Caco-2 (cell line): ENCODE results near the gene LDLRAD4. TPM values are rescaled to one million over a fixed set of nuclear protein-coding genes. Genes with fewer than 3 reads are reported as not detected.

Experiments used
- BruUV-seq: library from RNA; stranded (reverse); fragments of 400-500 nt; replicated peaks from 2 replicates; lab custom pipeline; 2021; lab: Mats Ljungman, UMichigan
- CTCF ChIA-PET: fragments of 300-600 bp; sonication (Branson Sonifier 250); formaldehyde crosslinking; loops from one replicate; lab custom pipeline; 2022; ENCODE audit warnings: antibody characterized with exemption; lab: Charles Lee
- POLR2A ChIA-PET: fragments of 300-600 bp; sonication (Branson Sonifier 250); formaldehyde crosslinking; loops from one replicate; lab custom pipeline; 2022; ENCODE audit warnings: antibody characterized with exemption; lab: Charles Lee
- DNase-seq, 2 experiments: peaks; one replicate each; pipeline versions ENCODE4 v3.0.0 to v3.0.0-alpha.2; 2020 to 2022
- H3K27me3 ChIP-seq: replicated peaks from 2 replicates; pipeline ENCODE4 v1.6.0; 2011; ENCODE audit warnings: low read length; ENCODE audit not compliant: control insufficient read depth, insufficient read depth
- H3K36me3 ChIP-seq: 2 replicates; pipeline ENCODE4 v1.5.1; 2011; ENCODE audit warnings: low read length; ENCODE audit not compliant: control insufficient read depth, insufficient read depth
- H3K4me1 ChIP-seq: fragments of 250-450 bp; sonication (Bioruptor Pico); 2 replicates; pipeline ENCODE4 v1.5.1; 2020; ENCODE audit warnings: mild to moderate bottlenecking
- H3K4me3 ChIP-seq: 2 replicates; pipeline ENCODE4 v1.5.1; 2011; ENCODE audit warnings: low read depth, mild to moderate bottlenecking, control low read depth, low read length
- H3K9me3 ChIP-seq: fragments of 250-450 bp; sonication (Bioruptor Pico); 2 replicates; pipeline ENCODE4 v1.5.1; 2020; ENCODE audit warnings: mild to moderate bottlenecking, moderate library complexity
- H3K27ac Mint-ChIP-seq: one replicate; pipeline ENCODE4 v1.8.0; 2022; ENCODE audit warnings: mixed read lengths; ENCODE audit not compliant: unreplicated experiment
- H3K27me3 Mint-ChIP-seq: one replicate; pipeline ENCODE4 v1.8.0; 2022; ENCODE audit warnings: mixed read lengths; ENCODE audit not compliant: insufficient read depth, unreplicated experiment
- H3K36me3 Mint-ChIP-seq: one replicate; pipeline ENCODE4 v1.8.0; 2022; ENCODE audit warnings: mild to moderate bottlenecking, mixed read lengths; ENCODE audit not compliant: insufficient read depth, unreplicated experiment
- H3K4me1 Mint-ChIP-seq: one replicate; pipeline ENCODE4 v1.8.0; 2022; ENCODE audit warnings: low read depth, mixed read lengths; ENCODE audit not compliant: unreplicated experiment
- H3K4me3 Mint-ChIP-seq: one replicate; pipeline ENCODE4 v1.8.0; 2022; ENCODE audit warnings: mild to moderate bottlenecking, moderate library complexity, mixed read lengths; ENCODE audit not compliant: unreplicated experiment
- H3K9me3 Mint-ChIP-seq: one replicate; pipeline ENCODE4 v1.8.0; 2022; ENCODE audit warnings: mixed read lengths; ENCODE audit not compliant: unreplicated experiment
- intact Hi-C: fragments of 100-400 bp; cut with micrococcal nuclease; formaldehyde crosslinking; loops from one replicate; pipeline ENCODE4 v1.10.0; 2022; ENCODE audit not compliant: unreplicated experiment
- total RNA-seq: library from RNA; stranded (reverse); gene quantifications from 2 replicates; pipeline ENCODE4 v1.2.3, GENCODE V29; 2022
- TF ChIP-seq, protein P1 (sequence below), 2 experiments: fragments of 200-600 bp in 1 of 2; IDR thresholded peaks; 1 replicate in 1 of 2; 2 replicates in 1 of 2; pipeline versions ENCODE4 v1.5.1 to v1.8.0; 2011 to 2022; ENCODE audit warnings: antibody characterized with exemption in 1 of 2, control low read depth in 1 of 2, inconsistent platforms in 1 of 2, low read depth in 1 of 2, low read length in 1 of 2, mild to moderate bottlenecking in 1 of 2, moderate library complexity in 1 of 2; ENCODE audit not compliant: insufficient read depth in 1 of 2, severe bottlenecking in 1 of 2, unreplicated experiment in 1 of 2

The LDLRAD4 gene
- total RNA-seq, 1 experiment from 2014 or later, result 1.2 TPM

DNA sequence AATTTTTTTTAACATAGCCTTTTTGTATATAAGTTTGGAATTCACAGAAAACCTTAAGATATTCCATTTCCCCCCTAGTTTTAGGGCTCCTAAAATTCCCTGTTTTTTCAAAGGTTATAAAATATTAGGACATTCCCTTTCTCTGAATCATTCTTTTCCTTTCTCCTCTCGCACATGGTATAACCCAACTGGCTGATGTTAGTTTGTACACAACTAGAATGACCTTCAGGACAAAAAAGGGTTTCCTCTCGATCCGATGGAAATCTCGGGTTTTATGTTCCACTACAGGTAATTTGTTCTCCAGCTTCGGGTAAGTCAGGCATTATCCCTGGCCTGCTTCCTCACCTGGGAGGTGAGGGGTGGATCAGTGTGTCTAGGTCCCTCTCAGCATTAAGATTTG, 215.1 kb downstream of the LDLRAD4 start:
- peaks cover 15% of the 10 kb centered on the region for H3K27me3 Mint-ChIP-seq
- intact Hi-C loops, result no loop called here

DNA sequence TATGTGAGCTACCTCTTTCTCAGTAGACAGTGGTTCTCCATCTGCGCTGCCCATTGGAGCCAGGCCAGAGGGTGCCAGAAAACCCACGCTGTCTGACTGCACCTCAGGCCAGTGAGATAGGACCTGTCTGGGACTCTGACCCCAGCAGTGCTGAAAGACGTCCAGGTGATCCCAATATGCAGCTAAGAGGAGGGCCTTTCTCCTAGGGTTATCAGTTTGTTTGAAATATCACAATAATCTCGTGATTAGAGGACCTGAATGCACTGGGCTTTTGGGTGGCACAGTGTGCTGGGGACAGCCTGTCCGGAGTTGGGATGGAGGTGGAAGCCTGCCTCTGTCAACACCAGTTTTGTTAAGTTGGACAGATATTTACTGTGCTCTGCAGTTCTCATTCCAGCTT, 216.3 kb downstream of the LDLRAD4 start:
- Mint-ChIP-seq H3K36me3 (no peaks in the 10 kb centered on the region), H3K4me1 (no peaks in the 10 kb centered on the region), H3K4me3 (no peak overlapping the region), H3K9me3 (no peaks in the 10 kb centered on the region), H3K27ac (no peak overlapping the region), H3K27me3 (peaks cover 11% of the 10 kb centered on the region)
- no peak for DNase-seq
- TF ChIP-seq, protein P1, sequence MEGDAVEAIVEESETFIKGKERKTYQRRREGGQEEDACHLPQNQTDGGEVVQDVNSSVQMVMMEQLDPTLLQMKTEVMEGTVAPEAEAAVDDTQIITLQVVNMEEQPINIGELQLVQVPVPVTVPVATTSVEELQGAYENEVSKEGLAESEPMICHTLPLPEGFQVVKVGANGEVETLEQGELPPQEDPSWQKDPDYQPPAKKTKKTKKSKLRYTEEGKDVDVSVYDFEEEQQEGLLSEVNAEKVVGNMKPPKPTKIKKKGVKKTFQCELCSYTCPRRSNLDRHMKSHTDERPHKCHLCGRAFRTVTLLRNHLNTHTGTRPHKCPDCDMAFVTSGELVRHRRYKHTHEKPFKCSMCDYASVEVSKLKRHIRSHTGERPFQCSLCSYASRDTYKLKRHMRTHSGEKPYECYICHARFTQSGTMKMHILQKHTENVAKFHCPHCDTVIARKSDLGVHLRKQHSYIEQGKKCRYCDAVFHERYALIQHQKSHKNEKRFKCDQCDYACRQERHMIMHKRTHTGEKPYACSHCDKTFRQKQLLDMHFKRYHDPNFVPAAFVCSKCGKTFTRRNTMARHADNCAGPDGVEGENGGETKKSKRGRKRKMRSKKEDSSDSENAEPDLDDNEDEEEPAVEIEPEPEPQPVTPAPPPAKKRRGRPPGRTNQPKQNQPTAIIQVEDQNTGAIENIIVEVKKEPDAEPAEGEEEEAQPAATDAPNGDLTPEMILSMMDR (IDR thresholded peaks at IDR 0.05; ENCODE audit: insufficient read depth in 1 of 2, low read depth in 1 of 2, low read length in 1 of 2, severe bottlenecking in 1 of 2, unreplicated experiment in 1 of 2), result no peak
- no peaks in the 10 kb centered on the region for H3K36me3 ChIP-seq
- no TSS peak for BruUV-seq
- no peaks in the 10 kb centered on the region for H3K27me3 ChIP-seq
- no peaks in the 10 kb centered on the region for H3K4me1 ChIP-seq
- POLR2A ChIA-PET, result no interaction called here
- H3K4me3 ChIP-seq, result no peak overlapping the region
- CTCF ChIA-PET, result no interaction called here
- H3K9me3 ChIP-seq, result no peaks in the 10 kb centered on the region
- intact Hi-C loops, result no loop called here

More for the DNA sequence above, 215.1 kb downstream of the LDLRAD4 start:
- no peaks in the 10 kb centered on the region for H3K27me3 ChIP-seq
- Mint-ChIP-seq H3K36me3 (no peaks in the 10 kb centered on the region), H3K4me3 (no peak overlapping the region), H3K4me1 (no peaks in the 10 kb centered on the region), H3K9me3 (no peaks in the 10 kb centered on the region), H3K27ac (no peak overlapping the region)
- CTCF ChIA-PET, result no interaction called here
- H3K4me3 ChIP-seq, result no peak overlapping the region
- TF ChIP-seq, protein P1 (IDR thresholded peaks at IDR 0.05; ENCODE audit: insufficient read depth in 1 of 2, low read depth in 1 of 2, low read length in 1 of 2, severe bottlenecking in 1 of 2, unreplicated experiment in 1 of 2), result no peak
- H3K9me3 ChIP-seq, result no peaks in the 10 kb centered on the region
- H3K4me1 ChIP-seq, result no peaks in the 10 kb centered on the region
- BruUV-seq, result no TSS peak
- DNase-seq, result no peak
- POLR2A ChIA-PET, result no interaction called here
- H3K36me3 ChIP-seq, result no peaks in the 10 kb centered on the region

DNA sequence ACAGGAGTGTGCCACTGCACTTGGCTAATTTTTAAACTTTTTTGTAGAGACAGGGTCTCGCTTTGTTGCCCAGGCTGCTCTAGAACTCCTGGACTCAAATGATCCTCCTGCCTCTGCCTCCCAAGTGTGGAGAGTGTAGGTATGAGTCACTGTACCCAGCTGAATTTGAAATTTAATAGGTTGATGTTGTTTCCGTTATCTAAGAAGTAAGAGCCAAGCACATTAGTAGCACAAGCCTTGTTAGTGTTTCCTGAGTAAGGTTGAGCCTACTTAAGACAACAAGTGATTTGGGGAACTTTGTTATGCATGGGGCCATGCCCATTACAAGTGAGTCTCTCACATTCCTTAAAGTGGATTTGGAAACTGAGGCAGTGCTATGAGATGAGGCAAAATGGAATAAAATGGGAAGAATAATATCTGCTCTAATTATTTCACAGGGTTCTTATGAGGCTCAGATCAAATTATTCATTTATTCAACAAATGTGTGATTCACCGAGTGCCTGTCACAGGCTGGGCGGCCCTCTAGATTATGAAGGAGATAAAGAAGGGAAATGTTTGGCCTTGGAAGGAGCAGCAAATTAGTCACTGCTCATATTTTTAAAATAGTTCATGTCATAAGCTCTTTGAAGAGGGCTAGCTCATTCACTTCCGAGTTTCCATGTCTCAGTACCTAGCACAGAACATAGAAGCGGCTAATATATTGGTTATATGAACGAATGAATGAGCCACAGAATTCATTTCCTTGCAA, 217.2 kb downstream of the LDLRAD4 start:
- no peaks in the 10 kb centered on the region for H3K36me3 Mint-ChIP-seq
- TF ChIP-seq, protein P1 (IDR thresholded peaks at IDR 0.05; ENCODE audit: insufficient read depth in 1 of 2, low read depth in 1 of 2, low read length in 1 of 2, severe bottlenecking in 1 of 2, unreplicated experiment in 1 of 2), result no peak
- Histone ChIP-seq H3K4me1 (no peaks in the 10 kb centered on the region), H3K9me3 (no peaks in the 10 kb centered on the region), H3K27me3 (no peaks in the 10 kb centered on the region), H3K36me3 (no peaks in the 10 kb centered on the region), H3K4me3 (no peak overlapping the region)
- DNase-seq, result no peak
- BruUV-seq, result no TSS peak
- peaks cover 11% of the 10 kb centered on the region for H3K27me3 Mint-ChIP-seq
- POLR2A ChIA-PET, result no interaction called here
- H3K4me3 Mint-ChIP-seq, result no peak overlapping the region
- no peak overlapping the region for H3K27ac Mint-ChIP-seq
- intact Hi-C loops, result no loop called here
- H3K9me3 Mint-ChIP-seq, result no peaks in the 10 kb centered on the region
- CTCF ChIA-PET, result no interaction called here
- H3K4me1 Mint-ChIP-seq, result no peaks in the 10 kb centered on the region
